Spleen (tissue), 3 donors: ENCODE results near the gene CXXC4.

Source experiments
- POLR2A ChIP-seq, 3 donors: fragments of 450-650 bp; IDR thresholded peaks; one replicate each; pipeline ENCODE4 v1.5.1; 2017; ENCODE audit warnings: antibody characterized with exemption in 3 of 3, mild to moderate bottlenecking in 1 of 3
- POLR2AphosphoS5 ChIP-seq, 3 donors: sonication (generic); formaldehyde crosslinking; IDR thresholded peaks; one replicate each; pipeline ENCODE4 v1.5.1; 2017; ENCODE audit warnings: antibody characterized with exemption in 3 of 3

DNA sequence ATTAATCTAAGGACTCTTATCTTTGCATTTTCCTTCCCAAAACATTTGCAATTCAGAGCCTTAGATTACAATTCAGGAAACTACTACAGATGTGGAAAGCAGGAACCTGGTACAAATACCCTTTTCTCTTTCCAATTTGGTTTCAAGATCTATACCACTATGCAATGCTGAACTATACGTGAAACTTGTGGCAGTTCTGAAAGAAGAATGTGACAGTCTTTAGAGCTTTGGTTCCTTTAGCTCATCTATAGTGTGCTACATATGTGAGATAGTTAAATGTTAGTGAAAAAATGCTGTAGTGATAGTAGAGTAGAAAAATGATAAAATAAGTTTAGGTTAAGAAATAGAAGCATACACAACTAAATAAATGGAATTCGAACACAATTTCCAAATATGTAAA, 50.0 kb downstream of the CXXC4 start:
- TF ChIP-seq POLR2A (IDR thresholded peaks at IDR 0.05) (no peak), POLR2AphosphoS5 (IDR thresholded peaks at IDR 0.05) (no peak)
